ENCODE data around the gene TPCN1. TPM values are rescaled to one million over a fixed set of nuclear protein-coding genes. Genes with fewer than 3 reads are reported as not detected.

TPCN1 gene
- polyA plus RNA-seq, 1 donor, result 41.6 TPM

- DNase-seq, result no peak
Observed at GRCh38 chr12:113285679-113286610, 64.7 kb downstream of the TPCN1 start.

DNA sequence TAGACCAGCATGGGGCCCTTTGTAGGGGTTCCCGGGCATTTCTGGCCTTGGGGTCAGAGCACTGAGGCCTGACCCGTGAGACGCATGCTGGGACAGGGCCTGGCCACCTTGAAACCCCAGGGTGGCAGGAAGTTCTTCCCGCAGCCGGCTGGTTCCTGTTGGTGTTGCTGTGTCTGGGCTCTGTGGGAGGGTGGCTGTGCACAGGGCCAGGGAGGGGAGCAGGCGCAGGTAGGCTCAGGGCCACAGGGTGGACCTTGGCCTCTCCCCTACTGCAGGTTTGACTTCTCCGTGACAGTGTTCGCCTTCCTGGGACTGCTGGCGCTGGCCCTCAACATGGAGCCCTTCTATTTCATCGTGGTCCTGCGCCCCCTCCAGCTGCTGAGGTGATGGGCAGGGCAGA, 65.4 kb downstream of the TPCN1 start:
- DNase-seq, result no peak

- no peak for DNase-seq
Observed at GRCh38 chr12:113287146-113287898, 66.1 kb downstream of the TPCN1 start.

DNA sequence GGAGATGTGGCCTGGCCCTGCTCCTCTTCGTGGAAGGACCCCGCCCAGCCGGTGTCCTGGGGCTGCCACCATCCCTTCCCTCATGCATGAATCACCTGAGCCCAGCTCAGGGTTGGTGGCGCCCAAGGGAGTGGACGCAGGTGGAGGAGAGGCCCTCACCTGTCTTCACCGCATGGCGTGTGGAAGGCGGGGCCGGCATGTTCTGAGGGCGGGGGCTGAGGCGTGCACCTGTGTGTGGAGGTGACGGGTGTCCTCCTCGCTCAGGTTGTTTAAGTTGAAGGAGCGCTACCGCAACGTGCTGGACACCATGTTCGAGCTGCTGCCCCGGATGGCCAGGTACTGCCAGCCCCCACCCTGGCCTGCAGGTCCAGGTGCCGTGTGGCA, 66.6 kb downstream of the TPCN1 start:
- DNase-seq, result no peak

- DNase-seq, result no peak
Observed at GRCh38 chr12:113289361-113289760, 68.1 kb downstream of the TPCN1 start.

- DNase-seq, result no peak
Observed at GRCh38 chr12:113290506-113290905, 69.2 kb downstream of the TPCN1 start.

GRCh38 chr12:113291586-113291985, 70.3 kb downstream of the TPCN1 start:
- DNase-seq, result no peak

DNA sequence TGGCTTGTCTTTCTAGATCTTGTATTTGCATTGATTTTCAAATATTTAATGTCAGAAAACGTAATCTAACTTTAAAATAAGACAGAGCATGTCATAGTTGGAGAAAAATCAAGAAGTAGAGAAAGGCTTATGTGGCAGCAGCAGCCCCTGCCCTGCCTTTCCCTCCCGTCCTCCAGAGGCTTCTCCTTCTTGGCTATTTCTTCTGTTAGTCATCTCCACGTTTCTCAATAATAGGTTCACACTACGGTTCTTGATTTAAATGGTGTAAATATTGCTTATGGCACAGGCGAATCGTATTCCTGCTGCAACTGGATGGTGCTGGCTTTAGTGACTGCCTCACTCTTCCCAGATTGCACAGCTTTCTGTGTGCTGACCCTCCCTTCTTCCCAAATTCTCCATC, 70.8 kb downstream of the TPCN1 start:
- DNase-seq, result no peak

DNA sequence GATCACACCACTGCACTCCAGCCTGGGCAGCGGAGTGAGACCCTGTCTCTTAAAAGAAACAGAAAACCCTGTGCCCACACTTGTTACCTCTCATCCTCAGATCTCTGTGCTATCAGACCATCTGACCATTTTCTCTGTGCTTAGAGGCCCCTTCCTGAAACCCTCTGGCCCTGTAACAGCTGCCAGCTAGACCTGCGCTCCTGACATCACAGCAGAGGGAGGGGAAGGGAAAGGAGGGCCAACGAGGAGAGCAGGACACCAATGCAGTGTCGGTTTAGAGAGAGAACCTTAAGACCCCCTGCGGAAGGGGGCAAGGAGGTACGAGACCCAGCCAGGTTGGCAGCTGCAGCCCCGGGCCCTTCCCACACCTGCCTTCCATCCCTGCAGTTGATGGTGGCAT, 71.3 kb downstream of the TPCN1 start:
- DNase-seq, result no peak

DNA sequence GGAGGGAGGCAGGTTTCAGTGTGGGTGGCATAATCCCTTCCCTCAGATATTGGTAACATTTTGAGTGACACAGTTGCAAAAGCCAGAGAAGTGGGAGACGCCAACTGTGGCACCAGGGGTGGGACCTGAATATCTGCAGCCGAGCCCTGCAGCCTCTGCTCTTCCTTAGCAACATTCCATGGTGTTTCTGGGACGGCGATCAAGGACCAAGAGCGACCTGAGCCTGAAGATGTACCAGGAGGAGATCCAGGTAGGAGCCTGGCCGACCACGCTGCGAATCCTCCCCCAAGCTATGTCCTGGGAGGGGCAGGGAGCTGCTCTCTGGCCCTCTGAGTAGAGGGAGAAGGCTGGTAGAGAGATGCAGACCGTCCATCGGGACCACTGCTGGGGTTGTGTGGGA, 71.8 kb downstream of the TPCN1 start:
- DNase-seq, result no peak

DNA sequence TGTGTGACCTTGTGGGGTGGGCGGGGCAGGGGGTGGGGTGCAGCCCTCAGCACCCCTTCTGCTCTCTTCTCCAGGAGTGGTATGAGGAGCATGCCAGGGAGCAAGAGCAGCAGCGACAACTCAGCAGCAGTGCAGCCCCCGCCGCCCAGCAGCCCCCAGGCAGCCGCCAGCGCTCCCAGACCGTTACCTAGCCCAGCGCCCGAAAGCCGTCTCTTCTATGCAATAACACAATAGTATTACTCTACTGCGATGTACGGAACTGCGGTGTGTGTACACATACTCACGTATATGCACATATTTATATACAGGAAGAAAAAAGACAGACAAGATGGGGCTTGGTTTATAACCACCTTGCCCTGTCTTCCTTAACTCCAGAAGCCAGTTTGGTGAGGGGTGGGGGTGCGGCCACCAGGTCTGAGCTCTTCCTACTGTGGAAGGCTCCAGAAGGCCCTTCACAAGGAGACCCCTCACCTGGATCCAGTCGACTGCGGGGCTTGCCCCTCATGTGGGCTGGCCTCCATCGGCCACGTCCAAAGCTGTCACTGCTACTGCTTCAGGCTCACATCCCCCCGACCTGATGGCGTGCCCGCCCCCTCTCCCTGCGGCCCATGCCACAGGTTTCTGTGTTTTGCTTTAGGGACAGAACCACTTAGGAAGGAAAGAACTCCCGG, 74.8 kb downstream of the TPCN1 start:
- no peak for DNase-seq

DNA sequence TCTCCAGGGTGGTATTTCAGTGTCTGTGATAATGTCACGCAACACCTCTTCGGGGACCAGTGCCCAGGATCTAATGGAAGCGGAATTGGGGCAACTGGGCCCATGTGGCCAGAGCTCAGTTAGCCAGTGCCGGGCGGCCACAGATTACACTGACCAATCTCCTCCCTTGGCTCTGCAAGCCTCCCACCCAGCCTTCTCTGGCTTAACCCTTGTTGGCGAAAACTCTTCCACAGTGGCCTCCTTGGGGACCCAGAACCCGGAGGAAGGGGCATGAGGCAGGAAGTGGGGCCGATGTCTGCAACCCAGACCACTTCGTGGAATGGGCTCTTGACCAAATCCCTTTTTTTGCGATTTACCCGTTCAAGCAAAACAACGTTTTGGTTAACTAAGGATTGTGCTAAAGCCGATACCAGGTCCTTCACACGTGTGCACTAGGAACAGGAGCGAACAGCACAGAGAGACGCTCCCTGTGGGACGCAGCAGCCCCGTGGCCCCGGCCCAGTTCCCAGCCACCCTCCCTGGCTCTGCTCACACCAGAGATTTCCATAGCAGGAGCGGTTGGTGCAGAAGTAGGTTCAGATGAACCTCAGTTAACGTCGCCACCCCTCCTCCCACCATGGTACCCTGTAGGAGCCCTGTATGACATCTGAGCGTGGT, 75.4 kb downstream of the TPCN1 start:
- DNase-seq, result no peak

DNA sequence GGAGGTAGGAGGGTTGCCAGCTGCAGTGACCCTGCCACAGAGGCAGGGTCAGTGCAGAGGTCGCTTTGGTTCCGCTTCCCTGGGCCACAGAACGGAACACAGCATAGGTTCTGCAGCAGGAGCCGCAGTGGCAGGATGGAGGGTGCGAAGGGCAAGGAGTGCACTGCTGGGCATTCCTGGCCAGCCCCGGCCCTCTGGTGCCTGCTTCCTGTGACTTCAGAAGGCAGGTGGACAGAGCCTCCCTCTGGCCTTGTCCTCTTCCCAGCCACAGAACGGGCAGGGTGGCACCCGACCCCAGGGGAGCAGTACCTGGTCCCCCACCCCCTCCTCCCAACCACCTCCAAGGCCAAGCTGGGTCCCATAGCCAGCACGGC, 75.9 kb downstream of the TPCN1 start:
- DNase-seq, result no peak

DNA sequence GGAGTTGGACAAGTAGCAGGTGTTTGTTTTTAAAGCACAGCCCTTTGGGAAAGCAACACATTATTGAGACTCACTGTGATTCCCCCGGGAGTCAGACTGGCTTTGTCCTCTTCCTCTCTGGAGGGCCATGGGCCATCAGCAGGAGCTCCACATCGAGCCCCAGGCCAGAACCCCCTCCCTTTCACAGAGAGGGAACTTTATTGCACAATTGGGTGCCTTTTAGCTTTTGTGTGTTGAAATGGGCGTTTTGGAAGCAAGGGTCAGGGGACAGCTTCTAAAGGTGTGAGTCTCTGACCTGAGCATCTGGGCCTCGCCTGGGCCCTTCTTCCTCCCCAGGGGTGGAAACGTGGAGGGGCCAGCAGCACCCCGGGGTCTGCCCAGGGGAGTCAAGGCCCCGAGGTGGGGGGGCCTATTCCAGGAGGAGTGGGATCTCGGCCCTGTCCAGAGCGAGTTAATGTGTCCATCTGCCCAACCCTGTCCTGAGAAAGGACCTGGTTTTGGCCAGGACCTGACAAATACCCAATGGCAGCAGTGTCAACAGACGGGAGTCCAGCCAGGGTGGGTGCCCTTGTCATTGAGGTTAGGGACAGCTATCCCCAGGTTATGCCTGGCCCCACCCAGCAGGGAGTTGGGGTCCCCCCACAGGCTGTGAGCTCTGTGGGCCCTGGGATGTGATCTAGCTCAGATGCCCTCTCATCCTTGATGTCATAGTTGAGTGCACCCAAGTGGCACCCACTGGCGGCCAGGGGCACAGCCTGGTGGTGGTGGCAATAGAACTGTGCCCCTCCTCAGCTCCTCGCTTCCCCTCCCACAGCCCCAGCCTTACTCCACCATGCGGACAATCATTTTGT, 76.6 kb downstream of the TPCN1 start:
- DNase-seq, result no peak

DNA sequence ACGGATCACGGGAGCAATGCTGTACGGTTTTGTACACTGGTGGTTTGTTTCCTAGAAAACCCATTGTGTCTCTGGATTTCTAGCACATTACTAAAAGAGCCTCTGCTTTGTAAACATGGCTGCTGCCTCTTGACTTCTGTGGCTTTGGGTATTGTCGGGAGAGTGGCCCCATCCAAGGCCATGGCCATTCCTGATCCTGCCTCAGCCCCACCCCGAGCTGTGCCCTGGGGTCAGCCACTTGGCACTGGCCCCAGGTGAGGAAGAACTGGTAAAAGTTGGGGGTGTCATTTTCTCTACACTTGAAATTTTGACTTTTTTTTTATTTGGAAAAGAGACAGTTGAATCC, 77.2 kb downstream of the TPCN1 start:
- no peak for DNase-seq

- DNase-seq, result no peak
Observed at GRCh38 chr12:113298861-113299545, 77.7 kb downstream of the TPCN1 start.

- DNase-seq, result no peak
Observed at GRCh38 chr12:113299619-113300237, 78.5 kb downstream of the TPCN1 start.

GRCh38 chr12:113301811-113302210, 80.5 kb downstream of the TPCN1 start:
- DNase-seq, result no peak

DNA sequence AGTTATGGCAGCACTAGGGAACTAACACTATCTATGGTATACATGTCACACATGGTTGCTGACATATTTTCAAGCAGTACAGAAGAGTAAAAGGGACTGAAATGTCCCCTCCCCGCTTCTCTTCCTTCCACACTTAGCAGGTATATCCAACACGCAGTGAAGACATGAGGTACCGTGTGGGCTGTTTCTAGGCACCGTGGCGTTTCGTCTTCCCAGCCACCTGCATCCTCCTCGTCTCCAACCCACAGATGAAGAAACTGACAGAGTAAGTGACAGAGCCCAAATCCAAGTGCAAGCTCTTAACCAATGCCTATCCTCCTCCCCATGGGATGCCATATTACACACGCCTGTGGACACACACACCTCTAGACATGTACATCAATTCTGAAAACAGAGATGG, 81.2 kb downstream of the TPCN1 start:
- no peak for DNase-seq

DNA sequence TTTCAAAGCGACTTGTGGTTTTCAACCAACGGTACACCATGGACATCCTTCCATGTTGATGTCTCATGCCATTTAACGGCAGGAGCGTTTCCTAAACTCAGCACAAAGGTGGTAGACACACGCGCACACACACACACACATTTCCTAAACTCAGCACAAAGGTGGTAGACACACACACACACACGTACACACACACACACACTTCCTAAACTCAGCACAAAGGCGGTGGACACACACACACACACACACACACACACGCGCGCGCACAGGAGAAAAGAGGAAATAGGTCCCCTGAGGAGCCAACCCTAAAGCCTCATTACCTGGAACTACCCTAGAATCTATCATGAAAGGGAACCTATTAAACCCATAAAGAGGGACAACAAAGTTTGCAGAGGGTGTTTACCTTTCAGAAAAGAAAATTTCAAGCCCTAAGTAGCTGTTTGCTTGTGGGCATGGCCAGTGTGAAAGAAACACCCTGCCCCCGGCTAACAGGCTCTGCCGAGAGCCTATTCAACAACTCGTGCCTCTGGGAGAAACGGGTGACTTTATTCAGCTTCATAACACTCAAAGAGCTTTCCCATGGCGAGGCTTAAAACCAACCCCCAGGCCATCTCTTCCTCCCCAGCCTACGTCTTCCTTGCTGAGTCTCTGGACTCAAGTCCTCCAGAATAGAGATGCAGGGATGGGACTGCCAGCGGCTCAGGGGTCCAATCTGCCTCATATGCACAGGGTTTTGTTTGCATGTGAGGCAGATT, 81.8 kb downstream of the TPCN1 start:
- DNase-seq, result no peak

Measured in left kidney (tissue), 2 donors.